OCI-LY3 (cell line): ENCODE results near the gene ZNF319.

Source experiments
- H2AFZ ChIP-seq: fragments of 200-600, 300-600 bp; shearing (Covaris generic); 2 replicates; pipeline ENCODE4 v1.6.0; 2014; ENCODE audit warnings: antibody characterized with exemption, low read depth, low read length
- H3K27ac ChIP-seq: fragments of 200-600, 300-600 bp; sonication (generic); 2 replicates; pipeline ENCODE4 v1.5.1; 2014; ENCODE audit warnings: mild to moderate bottlenecking, low read length, moderate library complexity, mixed read lengths
- H3K27me3 ChIP-seq: fragments of 200-600, 300-600 bp; sonication (generic); 2 replicates; pipeline ENCODE4 v1.6.1; 2014; ENCODE audit warnings: low read depth, low read length, mixed read lengths
- H3K36me3 ChIP-seq: fragments of 200-600, 300-600 bp; sonication (generic); replicated peaks from 2 replicates; pipeline ENCODE3; 2014; ENCODE audit warnings: low read depth, low read length, mixed read lengths
- H3K4me1 ChIP-seq: fragments of 300-600, 200-600 bp; sonication (generic); 2 replicates; pipeline ENCODE4 v1.6.1; 2014; ENCODE audit warnings: low read length, mixed read lengths
- H3K4me2 ChIP-seq: fragments of 200-600, 300-600 bp; sonication (generic); 2 replicates; pipeline ENCODE4 v1.6.1; 2014; ENCODE audit warnings: low read length, mixed read lengths
- H3K4me3 ChIP-seq: fragments of 300-600, 200-600 bp; sonication (generic); 2 replicates; pipeline ENCODE4 v1.5.1; 2014; ENCODE audit warnings: antibody characterized with exemption, mild to moderate bottlenecking, low read length, moderate library complexity
- H3K79me2 ChIP-seq: fragments of 300-600, 200-600 bp; shearing (Covaris generic); 2 replicates; pipeline ENCODE4 v1.6.1; 2014; ENCODE audit warnings: mild to moderate bottlenecking, low read length, mixed read lengths
- H3K9ac ChIP-seq: fragments of 300-600, 200-600 bp; shearing (Covaris generic); 2 replicates; pipeline ENCODE4 v1.6.0; 2014; ENCODE audit warnings: mild to moderate bottlenecking, low read length, moderate library complexity
- H3K9me3 ChIP-seq: fragments of 200-600, 300-600 bp; shearing (Covaris generic); 2 replicates; pipeline ENCODE4 v1.6.1; 2014; ENCODE audit warnings: low read length, mixed read lengths; ENCODE audit not compliant: insufficient read depth
- H4K20me1 ChIP-seq: fragments of 200-600, 300-600 bp; sonication (generic); 2 replicates; pipeline ENCODE4 v1.6.1; 2016; ENCODE audit warnings: low read length, mixed read lengths; ENCODE audit not compliant: insufficient read depth
- CTCF ChIP-seq: fragments of 200-600, 300-600 bp; sonication (generic); IDR thresholded peaks from 2 replicates; pipeline ENCODE4 v1.5.1; 2014; ENCODE audit warnings: antibody characterized with exemption, low read length, low read depth
- EZH2phosphoT487 ChIP-seq: fragments of 200-600 bp; shearing (Covaris generic); IDR thresholded peaks from 2 replicates; pipeline ENCODE4 v1.6.1; 2018; ENCODE audit warnings: antibody characterized with exemption, mixed run types, low read depth

Gene ZNF319

GRCh38 chr16:57945740-57946138, 54.7 kb downstream of the ZNF319 start:
- Histone ChIP-seq H2AFZ (no peak overlapping the region), H4K20me1 (no peaks in the 10 kb centered on the region), H3K27ac (no peak overlapping the region), H3K9me3 (no peaks in the 10 kb centered on the region), H3K4me3 (no peak overlapping the region), H3K4me1 (no peaks in the 10 kb centered on the region), H3K9ac (no peak overlapping the region), H3K4me2 (no peak overlapping the region), H3K36me3 (no peaks in the 10 kb centered on the region), H3K79me2 (no peaks in the 10 kb centered on the region), H3K27me3 (peaks cover 8% of the 10 kb centered on the region)
- TF ChIP-seq CTCF (peak; percentile 12; the same call in 1 of the 2 replicates), EZH2phosphoT487 (no peak)

- TF ChIP-seq EZH2phosphoT487 = no peak
- no peak for TF ChIP-seq CTCF
- peaks cover 8% of the 10 kb centered on the region for H3K27me3 ChIP-seq
- no peaks in the 10 kb centered on the region for H3K36me3 ChIP-seq
- H3K27ac ChIP-seq = no peak overlapping the region
- H2AFZ ChIP-seq = no peak overlapping the region
- no peaks in the 10 kb centered on the region for H3K4me1 ChIP-seq
- H3K9me3 ChIP-seq = no peaks in the 10 kb centered on the region
- H3K4me2 ChIP-seq = no peak overlapping the region
- no peaks in the 10 kb centered on the region for H3K79me2 ChIP-seq
- no peak overlapping the region for H3K4me3 ChIP-seq
- H4K20me1 ChIP-seq = no peaks in the 10 kb centered on the region
- H3K9ac ChIP-seq = no peak overlapping the region
These were observed 55.3 kb downstream of the ZNF319 start for GRCh38 chr16:57944970-57945739.
